GM18870 (cell line): ENCODE data around the gene SSB.
A peak's percentile ranks its signal among the peaks of the same experiment; 100 is the strongest.
"Not testable (repeated sequence)": the region's sequence is repeated elsewhere in the genome, so short reads cannot be mapped to it uniquely, and the experiment has no call there.

Experiments used
- ATAC-seq: cut with Tn5 transposase; IDR thresholded peaks from one replicate; pipeline ENCODE4 v1.9.1; 2021; ENCODE audit warnings: moderate library complexity; ENCODE audit not compliant: unreplicated experiment

The SSB gene

DNA sequence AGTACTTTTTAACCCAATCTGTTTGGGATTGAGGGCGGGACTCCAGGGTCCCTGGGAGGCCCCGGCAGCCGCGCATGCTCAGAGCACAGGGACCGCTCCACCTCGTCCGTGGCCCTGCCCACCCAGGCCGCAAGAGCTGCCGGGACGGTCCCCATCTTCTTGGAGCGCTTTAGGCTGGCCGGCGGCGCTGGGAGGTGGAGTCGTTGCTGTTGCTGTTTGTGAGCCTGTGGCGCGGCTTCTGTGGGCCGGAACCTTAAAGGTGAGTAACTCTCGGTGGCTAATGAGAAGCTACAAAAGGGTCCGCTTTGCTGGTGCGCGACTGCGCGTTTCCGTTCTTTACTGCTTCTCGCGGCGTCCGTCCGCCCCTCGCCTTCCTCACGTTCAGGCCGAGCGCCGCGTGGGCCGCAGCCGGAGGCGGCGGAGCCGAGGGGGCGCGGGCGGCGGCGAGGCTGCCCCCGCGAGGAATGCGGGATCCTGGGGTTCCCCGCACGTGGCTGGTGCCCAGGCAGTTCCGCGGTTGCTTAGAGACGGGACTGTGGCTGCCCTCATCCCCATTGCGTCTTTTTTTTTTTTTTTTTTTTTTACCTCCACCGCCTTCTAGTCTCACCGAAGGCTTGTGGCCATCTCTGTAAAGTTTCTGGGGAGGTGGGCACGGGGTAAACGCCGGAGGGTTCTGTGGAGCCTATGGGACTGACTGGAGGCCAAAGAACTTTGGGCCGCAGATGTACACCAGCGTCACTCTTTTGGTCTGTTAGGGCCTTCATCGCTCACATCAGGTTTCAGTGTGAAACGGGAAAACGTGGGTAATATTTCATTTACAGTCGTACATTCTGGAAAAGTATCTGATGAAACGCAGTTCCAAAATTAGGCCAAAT, at the start of gene SSB:
SSB (plus strand) TSS at position 154 of the 875 bp plus-strand sequence. CDS start 2,090 bp downstream, outside the sequence.
- peak; percentile 79 for ATAC-seq

DNA sequence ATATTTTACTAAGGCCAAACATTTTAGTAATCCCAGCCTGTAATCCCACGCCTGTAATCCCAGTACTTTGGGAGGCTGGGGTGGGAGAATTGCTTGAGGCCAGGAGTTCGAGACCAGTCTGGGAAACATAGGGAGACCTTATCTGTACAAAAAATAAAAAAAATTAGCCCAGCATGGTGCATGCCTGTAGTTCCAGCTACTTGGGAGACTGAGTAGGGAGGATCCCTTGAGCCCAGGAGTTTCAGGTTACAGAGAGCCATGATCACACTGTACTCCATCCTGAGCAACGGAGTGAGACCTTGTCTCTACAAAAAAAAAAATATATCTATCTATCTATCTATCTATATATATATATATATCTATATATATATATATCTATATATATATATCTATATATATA, 45.9 kb upstream of the SSB start:
- no peak for ATAC-seq

DNA sequence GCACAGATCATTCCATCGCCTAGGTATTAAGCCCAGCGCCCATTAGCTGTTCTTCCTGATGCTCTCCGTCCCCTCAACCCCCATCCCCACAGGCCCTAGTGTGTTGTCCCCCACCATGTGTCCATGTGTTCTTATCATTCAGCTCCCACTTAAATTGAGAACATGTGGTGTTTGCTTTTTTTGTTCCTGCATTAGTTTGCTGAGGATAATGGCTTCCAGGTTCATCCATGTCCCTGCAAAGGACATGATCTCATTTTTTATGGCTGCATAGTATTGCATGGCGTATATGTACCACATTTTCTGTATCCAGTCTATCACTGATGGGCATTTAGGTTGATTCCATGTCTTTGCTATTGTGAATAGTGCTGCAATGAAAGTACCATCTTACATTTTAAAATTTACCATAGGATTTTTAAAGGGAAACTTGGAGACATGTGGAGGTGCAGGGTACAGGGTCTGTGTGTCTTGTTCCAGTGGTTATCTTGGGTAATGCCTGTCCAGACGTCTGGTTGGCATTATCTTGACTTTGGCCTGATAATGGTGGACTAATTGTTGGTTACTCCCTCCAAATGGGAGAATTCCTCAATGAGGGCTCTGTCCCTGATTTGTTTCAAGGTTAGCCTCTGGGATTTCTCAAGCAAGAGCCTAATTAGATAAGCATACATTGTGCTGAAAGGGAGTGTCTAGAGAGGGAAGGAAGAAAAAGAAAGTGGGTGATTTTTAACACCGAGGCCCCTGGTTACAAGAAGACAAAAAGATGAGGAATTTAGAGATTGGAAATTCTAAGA, 43.4 kb upstream of the SSB start:
- ATAC-seq = no peak

DNA sequence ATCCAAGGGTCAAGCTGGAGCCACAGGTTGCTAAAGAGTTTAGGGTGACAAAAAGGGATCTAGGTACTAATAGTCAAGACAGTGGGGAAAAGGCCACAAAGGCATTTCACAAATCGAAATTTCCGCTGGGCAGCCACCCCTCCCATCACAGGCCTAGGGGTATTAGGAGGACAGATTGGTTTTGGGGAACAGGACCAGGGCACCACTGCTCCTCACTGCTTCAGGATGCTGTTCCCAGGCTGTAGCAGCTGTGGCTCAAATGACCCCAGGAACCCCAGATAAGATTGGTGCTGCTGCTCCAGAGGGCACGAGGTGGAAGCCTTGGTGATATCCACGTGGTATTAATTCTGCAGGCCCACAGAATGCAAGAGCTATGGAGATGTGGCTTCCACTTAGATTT, 42.3 kb upstream of the SSB start:
- ATAC-seq = no peak

DNA sequence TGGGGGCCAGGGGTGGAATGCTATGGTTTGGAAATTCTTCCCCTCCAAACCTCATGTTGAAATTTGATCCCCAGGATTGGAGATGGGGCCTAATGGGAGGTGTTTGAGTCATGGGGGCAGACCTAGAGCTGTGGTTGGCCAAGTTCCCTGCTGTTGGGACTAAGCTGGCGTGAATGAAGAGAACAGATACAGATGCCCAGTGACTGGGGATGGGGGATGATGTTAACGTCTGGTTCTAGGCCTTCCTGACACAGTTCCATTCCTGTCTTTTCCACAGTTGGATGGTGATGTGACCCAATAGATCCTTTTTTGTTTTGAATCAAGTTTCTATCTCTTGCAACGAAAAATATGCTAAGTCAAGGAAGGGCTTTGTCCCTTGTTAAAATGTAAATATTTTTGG, 41.3 kb upstream of the SSB start:
- no peak for ATAC-seq

DNA sequence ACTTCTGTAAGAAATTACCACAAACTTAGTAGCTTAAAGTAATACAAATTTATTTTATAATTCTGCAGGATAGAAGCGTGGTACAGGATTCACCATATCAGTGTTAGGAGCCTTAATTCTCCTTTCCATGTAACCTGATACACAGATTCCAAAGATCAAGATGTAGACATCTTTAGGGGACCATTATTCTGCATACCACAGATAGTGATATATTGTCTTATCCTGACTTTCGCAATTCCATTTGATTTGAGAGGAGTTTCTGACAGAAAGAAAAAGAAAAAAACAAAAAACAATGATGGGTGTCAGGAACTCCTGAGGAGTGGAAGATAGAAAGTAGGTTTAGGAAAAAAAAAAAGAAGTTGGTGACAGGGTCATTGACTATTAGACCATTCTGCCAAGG, 40.9 kb upstream of the SSB start:
- ATAC-seq = no peak

DNA sequence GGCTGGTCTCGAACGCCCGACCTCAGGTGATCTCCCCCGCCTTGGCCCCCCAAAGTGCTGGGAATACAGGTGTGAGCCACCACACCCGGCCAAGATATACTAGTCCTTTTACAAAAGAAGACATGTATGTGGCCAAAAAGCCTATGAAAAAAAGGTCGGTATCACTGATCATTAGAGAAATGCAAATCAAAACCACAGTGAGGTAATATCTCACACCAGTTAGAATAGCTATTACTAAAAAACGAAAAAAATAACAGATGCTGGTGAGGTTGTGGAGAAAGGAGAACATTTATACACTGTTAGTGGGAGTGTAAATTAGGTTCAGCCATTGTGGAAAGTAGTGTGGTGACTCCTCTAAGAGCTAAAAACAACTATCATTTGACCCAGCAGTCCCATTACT, 38.7 kb upstream of the SSB start:
- ATAC-seq = no peak

DNA sequence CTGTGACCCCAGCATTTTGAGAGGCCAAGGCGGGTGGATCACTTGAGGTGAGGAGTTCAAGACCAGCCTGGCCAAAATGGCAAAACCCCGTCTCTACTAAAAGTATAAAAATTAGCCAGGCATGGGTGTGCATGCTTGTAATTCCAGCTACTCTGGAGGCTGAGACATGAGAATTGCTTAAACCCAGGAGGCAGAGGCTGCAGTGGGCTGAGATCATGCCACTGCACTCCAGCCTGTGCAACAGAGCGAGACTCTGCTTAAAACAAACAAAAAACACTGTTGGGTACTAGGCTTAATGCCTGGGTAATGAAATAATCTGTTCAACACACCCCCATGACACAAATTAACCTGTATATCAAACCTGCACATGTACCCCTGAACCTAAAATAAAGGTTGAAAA, 37.9 kb upstream of the SSB start:
- not testable (repeated sequence) for ATAC-seq

DNA sequence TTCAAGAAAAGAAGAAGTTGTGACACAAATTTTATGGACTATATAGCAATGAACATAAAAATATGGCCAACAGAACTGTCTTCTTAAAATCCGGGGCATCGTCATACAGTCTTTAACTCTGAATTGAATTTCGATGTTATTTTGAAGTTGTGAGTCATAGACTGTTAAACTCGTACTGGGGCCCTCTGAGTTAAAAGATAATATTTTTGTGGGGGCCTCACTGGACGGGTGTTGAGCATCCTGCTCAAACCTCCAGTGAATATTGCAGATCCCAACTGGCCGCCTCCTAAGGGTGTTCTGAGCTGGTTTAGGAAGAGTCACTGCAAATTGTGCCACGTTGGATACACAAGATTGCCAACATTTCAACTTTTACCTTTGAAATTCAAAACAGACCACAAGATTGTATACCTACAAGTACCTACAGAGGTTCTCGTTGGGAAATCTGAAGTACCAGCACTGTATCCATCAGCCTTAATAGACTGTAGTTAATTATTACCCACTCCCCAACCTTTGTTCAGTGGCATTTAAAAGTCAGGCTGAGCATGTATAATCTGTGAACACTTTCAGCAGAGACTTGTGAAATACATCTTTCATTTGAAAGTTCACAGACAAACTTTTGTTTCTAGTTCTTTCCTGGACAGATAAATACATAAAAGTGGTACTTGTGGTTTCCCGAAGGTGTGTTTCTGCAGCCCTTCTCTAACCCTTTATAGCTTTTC, 37.3 kb upstream of the SSB start:
- no peak for ATAC-seq

DNA sequence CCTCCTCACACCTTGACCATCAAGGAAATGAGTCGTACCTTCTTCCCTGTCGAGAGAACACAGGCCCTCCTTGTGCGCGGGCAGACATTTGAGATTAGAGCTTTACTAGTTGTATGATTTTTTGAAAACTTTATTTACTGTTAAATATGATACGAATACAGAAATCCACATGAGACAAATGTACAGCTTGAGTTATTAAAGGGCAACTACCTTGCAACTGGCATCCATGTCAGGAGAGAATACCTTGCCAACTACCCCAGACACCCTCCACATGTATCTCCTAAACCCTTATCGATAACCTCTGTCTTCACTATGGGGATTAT, 36.7 kb upstream of the SSB start:
- ATAC-seq = no peak

DNA sequence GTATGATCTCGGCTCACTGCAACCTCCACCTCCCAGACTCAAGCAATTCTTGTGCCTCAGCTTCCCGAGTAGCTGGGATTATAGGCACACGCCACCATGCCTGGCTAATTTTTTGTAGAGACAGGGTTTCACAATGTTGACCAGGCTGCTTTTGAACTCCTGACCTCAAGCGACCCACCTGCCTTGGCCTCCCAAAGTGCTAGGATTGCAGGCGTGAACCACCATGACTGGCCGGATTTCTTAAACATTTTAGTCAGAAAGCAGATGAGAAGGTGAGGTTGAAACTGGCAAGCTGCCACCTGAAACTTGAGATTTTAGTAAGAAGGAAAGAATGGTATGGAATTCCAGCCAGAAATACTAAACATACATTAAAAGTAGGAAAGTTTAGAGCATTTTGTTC, 33.1 kb upstream of the SSB start:
- no peak for ATAC-seq

DNA sequence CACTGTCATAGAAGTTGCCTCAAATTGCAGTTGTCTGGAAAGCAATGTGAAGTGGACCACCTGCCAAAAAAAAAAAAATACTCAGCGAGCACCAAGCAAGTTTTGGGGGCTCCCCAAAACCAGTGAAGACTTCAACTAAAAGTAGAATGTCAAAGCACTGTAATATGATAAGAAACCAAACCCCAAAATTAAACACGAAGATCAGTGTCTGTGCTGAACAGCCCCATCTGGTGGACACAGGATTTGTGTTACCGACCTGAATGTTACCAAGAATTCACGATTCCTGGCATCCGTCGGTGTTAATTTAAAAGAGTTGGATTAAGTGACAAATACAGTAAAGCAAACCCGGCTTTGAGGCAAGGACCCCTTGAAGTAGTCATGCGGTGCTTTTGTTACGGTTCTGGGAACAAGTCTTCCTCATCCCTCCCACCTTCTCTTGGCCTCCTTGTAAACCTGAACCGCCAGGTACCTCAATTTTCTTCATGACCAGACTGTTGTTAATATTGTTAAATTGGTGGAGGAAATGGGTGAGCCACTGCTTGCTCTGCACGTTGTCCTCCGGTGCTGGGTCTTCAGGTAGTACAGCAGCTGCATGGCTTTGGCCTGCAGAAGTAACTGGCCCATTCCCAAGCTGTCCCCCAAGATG, 31.3 kb upstream of the SSB start:
- ATAC-seq = no peak

DNA sequence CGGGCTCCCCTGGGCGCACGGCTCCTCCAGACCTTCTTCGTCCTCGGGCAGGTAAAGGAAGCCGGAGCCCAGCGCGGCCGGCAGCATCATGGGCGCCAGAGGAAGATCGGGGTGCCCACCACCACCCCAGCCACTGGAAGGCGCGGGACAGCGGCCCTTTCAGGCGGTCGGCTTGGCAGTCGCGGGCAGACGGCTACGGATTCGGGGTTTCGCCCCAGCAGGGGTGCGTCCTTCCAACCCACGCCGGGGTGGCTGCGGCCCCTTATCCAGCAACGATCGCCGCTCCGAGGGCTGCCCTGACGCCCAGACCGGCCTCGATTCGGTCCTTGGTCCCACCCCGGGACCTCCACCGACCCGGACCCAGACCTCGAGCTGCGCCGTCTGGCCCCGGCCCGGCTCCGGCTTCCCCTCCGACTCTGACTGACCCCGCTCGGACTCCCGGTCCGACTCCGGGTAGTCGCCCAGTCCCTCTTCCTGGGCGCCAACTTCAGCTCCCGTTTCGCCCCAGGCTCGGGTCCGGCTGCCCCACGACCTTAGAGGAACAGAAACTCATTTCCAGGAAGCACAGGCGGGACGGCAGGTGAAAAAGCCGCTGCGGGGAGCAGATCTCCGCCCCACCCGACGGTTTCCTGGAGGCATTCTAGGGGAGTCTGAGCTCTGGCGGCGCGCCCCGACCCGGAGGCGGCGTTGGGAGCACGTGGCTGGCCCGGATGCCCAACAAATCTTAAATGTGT, 30.2 kb upstream of the SSB start:
- ATAC-seq = no peak

DNA sequence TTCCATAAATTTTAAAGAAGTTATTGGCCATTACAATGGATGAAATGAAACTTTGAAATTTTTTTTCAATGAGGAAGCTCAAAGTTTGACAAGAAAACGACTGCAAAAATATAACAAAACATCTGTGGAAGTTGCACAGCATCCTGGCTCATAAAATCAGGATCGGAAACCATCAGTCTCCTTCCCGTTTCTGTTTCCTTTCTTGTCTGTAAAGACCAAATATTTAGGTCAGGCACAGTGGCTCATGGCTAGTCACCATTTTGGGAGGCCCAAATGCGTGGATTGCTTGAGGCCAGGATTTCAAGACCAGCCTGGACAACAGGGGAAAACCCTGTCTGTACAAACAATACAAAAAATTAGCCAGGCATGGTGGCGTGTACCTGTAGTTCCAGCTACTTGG, 27.6 kb upstream of the SSB start:
- no peak for ATAC-seq

DNA sequence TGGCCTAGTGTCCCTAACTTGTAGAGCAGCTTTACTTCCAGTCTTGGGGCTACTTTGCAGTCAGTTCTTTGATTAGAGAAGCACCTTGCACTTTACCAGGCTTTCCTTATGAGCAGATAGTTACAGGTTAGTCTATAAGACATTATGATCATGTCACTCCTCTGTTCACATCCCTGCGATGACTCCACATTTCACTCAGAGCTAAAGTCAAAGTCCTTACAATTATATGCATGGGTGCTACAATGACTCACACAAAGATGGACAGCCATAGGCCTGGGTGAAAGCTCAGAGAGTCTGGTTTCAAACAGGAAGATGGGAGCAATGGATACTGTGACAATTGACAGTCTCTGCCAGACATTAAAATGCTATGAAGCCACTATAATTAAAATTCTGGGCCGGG, 27.1 kb upstream of the SSB start:
- no peak for ATAC-seq

DNA sequence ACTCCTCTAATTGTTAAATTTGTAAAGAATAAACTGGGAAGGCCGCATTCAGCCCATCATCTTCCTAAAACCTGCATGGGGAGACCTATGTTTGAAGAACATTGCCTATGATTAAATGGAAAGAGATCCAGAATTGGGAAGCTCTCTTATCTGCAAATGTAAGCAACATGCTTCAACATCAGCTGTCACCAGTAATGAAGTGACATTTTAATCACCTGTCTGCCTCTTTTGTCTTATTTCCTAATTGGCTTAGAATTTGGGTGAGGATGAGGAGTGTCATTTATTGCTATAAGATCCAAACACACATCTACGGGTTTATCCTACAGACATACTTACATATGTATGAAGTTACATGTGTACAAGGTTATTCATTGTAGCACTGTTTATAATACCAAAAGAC, 26.0 kb upstream of the SSB start:
- ATAC-seq = no peak

DNA sequence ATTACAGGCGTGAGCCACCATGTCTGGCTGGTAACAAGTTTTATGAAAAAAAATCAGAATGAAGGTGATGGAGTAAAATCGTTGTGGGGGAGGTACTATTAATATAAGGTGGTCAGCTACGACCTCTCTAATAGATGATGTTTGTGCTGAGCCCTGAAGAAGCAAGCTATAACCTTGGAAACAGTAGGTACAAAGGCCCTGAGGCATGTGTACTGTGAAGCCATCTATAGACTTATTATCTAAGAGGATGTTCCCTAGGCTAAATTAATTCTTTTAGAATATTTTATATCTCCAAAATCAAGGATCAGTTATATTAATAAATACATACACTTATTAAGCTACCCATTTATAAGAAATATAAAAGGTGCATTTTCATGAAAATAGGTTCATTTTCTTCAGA, 23.3 kb upstream of the SSB start:
- ATAC-seq = no peak

DNA sequence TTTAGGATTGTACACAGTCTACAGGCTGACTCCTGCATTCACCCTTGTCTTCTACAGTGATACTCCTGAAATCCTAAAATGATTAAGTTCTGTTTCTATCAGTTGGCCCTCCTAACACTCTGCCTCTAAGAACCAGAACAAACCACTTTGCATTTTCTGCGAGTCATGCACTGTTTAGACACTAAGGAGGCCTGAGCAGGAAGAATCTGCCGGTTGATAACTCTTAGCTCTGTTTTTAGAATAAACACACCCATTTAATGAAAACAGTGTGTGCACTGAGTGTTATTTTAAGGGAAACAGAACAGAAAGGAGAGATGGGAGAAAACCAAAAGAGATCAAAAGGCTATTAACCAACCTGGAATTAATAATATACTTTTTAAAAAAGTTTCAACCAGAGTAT, 22.9 kb upstream of the SSB start:
- ATAC-seq = no peak

DNA sequence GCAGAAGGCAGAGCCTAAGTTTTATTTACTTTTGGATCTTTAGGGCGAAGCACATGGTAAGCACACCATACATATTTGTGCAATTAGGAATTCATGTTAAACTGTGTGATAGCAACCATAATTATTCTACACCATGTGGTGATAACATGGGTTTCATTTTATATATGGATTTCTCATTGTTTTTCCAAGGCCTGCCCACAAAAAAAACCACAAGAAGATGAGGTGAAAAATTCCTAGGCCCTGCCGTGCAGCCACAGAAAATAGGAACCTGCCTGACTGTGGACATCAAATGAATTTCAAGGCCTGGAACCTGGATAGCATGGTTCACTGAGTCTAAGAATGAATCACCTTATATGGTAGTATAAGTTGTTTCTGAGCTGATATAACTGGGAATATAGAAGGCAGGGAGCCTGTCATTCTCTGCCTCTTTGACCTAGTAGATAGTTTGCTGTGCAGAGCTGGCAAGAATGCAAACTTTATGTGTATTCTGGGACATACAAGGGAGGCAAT, 22.4 kb upstream of the SSB start:
- ATAC-seq = no peak

DNA sequence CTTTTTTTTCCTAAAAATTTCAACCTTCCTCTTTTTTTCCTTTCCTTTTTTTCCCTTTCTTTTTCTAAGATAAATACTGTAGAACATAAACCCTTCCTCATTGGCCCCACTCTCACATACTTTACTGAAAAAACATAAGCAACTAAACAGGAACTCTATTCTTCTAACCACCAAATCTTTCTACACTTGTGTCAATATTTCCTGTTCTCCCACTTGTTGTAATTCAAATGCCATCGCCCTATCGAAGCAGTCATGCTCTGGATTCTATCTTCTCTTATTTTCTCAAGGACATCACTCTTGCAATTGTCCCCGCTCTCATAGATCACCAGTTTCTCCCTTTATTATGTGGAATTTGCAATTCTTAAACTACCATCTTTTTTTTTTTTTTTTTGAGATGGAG, 20.2 kb upstream of the SSB start:
- ATAC-seq = no peak
